ENCODE measurements around the gene ZAR1L.

ZAR1L gene

GRCh38 chr13:32259116-32259515 lies 56.0 kb downstream of the ZAR1L start:
- H3K27ac ChIP-seq (replicated peaks): no peak overlapping the region
- H3K4me3 ChIP-seq (replicated peaks; ENCODE audit: insufficient read depth, low read length): no peak overlapping the region
- no peak for TF ChIP-seq REST (IDR thresholded peaks at IDR 0.05; ENCODE audit: insufficient replicate concordance, low read depth)
- no peak for TF ChIP-seq CTCF (IDR thresholded peaks at IDR 0.05; ENCODE audit: insufficient read depth, low read length)
- no peak for TF ChIP-seq GABPA (IDR thresholded peaks at IDR 0.05; ENCODE audit: low read depth)
- TF ChIP-seq SPI1 (IDR thresholded peaks at IDR 0.05; ENCODE audit: borderline replicate concordance, low read depth): no peak
- TF ChIP-seq POLR2AphosphoS5 (IDR thresholded peaks at IDR 0.05; ENCODE audit: low read depth): no peak
- no peak for DNase-seq (ENCODE audit: low read depth in 1 of 2, low spot score in 1 of 2)
- no peaks in the 10 kb centered on the region for H3K27me3 ChIP-seq (ENCODE audit: insufficient read depth, poor library complexity, severe bottlenecking)

GRCh38 chr13:32257649-32258048 lies 57.5 kb downstream of the ZAR1L start:
- Histone ChIP-seq H3K4me3 (replicated peaks; ENCODE audit: insufficient read depth, low read length) (no peak overlapping the region), H3K27me3 (ENCODE audit: insufficient read depth, poor library complexity, severe bottlenecking) (no peaks in the 10 kb centered on the region), H3K27ac (replicated peaks) (no peak overlapping the region)
- TF ChIP-seq GABPA (IDR thresholded peaks at IDR 0.05; ENCODE audit: low read depth) (no peak), CTCF (IDR thresholded peaks at IDR 0.05; ENCODE audit: insufficient read depth, low read length) (no peak), POLR2AphosphoS5 (IDR thresholded peaks at IDR 0.05; ENCODE audit: low read depth) (no peak), REST (IDR thresholded peaks at IDR 0.05; ENCODE audit: insufficient replicate concordance, low read depth) (no peak), SPI1 (IDR thresholded peaks at IDR 0.05; ENCODE audit: borderline replicate concordance, low read depth) (no peak)
- DNase-seq (ENCODE audit: low read depth in 1 of 2, low spot score in 1 of 2): no peak

GRCh38 chr13:32256243-32256642 lies 58.9 kb downstream of the ZAR1L start:
- Histone ChIP-seq H3K27ac (replicated peaks) (no peak overlapping the region), H3K4me3 (replicated peaks; ENCODE audit: insufficient read depth, low read length) (no peak overlapping the region), H3K27me3 (ENCODE audit: insufficient read depth, poor library complexity, severe bottlenecking) (no peaks in the 10 kb centered on the region)
- TF ChIP-seq SPI1 (IDR thresholded peaks at IDR 0.05; ENCODE audit: borderline replicate concordance, low read depth): no peak
- no peak for TF ChIP-seq POLR2AphosphoS5 (IDR thresholded peaks at IDR 0.05; ENCODE audit: low read depth)
- no peak for TF ChIP-seq CTCF (IDR thresholded peaks at IDR 0.05; ENCODE audit: insufficient read depth, low read length)
- no peak for TF ChIP-seq GABPA (IDR thresholded peaks at IDR 0.05; ENCODE audit: low read depth)
- TF ChIP-seq REST (IDR thresholded peaks at IDR 0.05; ENCODE audit: insufficient replicate concordance, low read depth): no peak
- no peak for DNase-seq (ENCODE audit: low read depth in 1 of 2, low spot score in 1 of 2)

All from HL-60 (cell line).